ENCODE results near the gene KCNIP3.

Gene KCNIP3

DNA sequence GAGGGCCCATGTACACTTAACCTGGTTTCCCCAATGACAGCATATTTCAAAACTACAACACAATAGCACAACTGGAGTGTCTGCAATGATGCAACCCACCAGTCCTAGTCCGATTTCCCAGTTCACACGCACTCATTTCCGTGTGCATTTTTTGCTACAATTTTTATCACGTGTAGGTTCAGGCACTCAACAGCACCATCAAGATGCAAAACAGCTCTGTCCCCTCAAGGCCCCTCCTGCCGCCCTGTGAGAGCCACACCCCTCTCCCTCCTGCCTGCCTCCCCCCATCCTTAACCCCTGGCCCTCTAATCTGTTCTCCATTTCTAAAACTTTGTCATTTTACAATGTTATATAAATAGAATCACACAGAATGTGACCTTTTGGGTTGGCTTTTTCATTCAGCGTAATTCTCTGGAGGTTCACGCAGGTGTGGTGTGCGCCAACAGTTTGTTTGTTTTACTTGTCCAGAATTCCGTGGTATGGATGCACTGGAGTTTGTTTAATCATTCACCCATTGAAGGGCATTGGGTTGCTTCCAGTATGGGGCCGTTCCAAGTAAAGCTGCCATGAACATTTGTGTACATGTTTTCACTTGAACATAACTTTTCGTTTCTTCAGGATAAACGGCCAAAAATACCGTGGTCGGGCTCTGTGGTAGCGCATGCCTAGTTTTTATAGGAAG lies 8.4 kb downstream of the KCNIP3 start:
- Histone ChIP-seq H4K5ac (ENCODE audit: low read length) (no peak overlapping the region), H3K18ac (ENCODE audit: low read length) (no peak overlapping the region), H3K4me2 (ENCODE audit: low read length) (no peak overlapping the region), H3K27me3 (ENCODE audit: insufficient read depth, low read length, poor library complexity) (no peaks in the 10 kb centered on the region), H2BK15ac (replicated peaks; ENCODE audit: low read depth) (no peak overlapping the region), H2BK5ac (ENCODE audit: low read length) (no peak overlapping the region), H3K4me3 (ENCODE audit: low read length) (no peak overlapping the region), H3K56ac (ENCODE audit: low read length) (no peak overlapping the region), H2BK120ac (ENCODE audit: low read depth, low read length) (no peak overlapping the region), H3K4me1 (ENCODE audit: control insufficient read depth, low read depth, low read length) (no peaks in the 10 kb centered on the region), H2AK5ac (ENCODE audit: low read length) (no peak overlapping the region), H3K9ac (ENCODE audit: low read length) (no peak overlapping the region), H4K8ac (ENCODE audit: low read depth, low read length) (no peak overlapping the region), H3K27ac (ENCODE audit: low read depth, low read length) (no peak overlapping the region), H3K79me2 (ENCODE audit: control insufficient read depth, insufficient read depth, low read length) (no peaks in the 10 kb centered on the region), H3K36me3 (ENCODE audit: control insufficient read depth, insufficient read depth, low read length) (no peaks in the 10 kb centered on the region), H3K23ac (ENCODE audit: low read length) (no peak overlapping the region), H3K79me1 (ENCODE audit: low read length) (no peaks in the 10 kb centered on the region), H3K4ac (ENCODE audit: low read depth, low read length) (no peak overlapping the region)
- DNase-seq = no peak
- WGBS (ENCODE audit: extremely low coverage, insufficient coverage, low lambda C conversion rate) = no CpG with 5 or more reads among the region's 15 CpGs

DNA sequence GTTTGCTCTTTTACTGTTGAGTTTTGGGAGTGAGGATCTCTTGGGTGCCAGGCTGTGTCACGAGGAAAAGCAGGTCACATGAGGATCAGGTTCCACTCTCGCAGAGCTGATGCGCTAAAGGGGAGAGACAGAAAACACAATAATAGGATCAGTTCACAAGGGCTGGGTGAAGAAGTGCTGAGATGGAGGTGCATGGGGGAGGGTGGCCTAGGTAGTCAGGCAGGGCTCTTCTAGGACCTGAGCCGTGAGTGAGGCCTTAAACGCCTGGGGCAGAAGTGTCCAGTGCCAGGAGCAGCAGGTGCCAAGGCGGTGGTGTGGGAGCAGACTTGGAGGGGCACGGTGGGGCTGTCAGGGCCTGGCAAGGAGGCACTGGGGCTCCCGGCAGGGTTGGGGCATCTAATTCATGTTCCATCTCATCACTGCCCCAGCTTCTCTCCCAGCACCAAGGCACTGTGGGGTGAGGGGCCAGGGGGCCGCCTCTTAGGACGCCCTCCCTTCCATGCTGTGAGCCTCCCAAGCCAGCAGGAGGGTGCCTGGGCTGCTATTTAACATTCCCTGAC lies 9.3 kb downstream of the KCNIP3 start:
- no peak for DNase-seq
- no peak overlapping the region for H3K4me2 ChIP-seq (ENCODE audit: low read length)
- no peaks in the 10 kb centered on the region for H3K79me1 ChIP-seq (ENCODE audit: low read length)
- H3K4ac ChIP-seq (ENCODE audit: low read depth, low read length) = no peak overlapping the region
- H2BK5ac ChIP-seq (ENCODE audit: low read length) = no peak overlapping the region
- H2BK120ac ChIP-seq (ENCODE audit: low read depth, low read length) = no peak overlapping the region
- H3K56ac ChIP-seq (ENCODE audit: low read length) = no peak overlapping the region
- H2BK15ac ChIP-seq (replicated peaks; ENCODE audit: low read depth) = no peak overlapping the region
- H3K23ac ChIP-seq (ENCODE audit: low read length) = no peak overlapping the region
- no peak overlapping the region for H3K18ac ChIP-seq (ENCODE audit: low read length)
- H3K27me3 ChIP-seq (ENCODE audit: insufficient read depth, low read length, poor library complexity) = no peaks in the 10 kb centered on the region
- no peak overlapping the region for H3K4me3 ChIP-seq (ENCODE audit: low read length)
- no peaks in the 10 kb centered on the region for H3K4me1 ChIP-seq (ENCODE audit: control insufficient read depth, low read depth, low read length)
- no peak overlapping the region for H2AK5ac ChIP-seq (ENCODE audit: low read length)
- H3K9ac ChIP-seq (ENCODE audit: low read length) = no peak overlapping the region
- no peaks in the 10 kb centered on the region for H3K79me2 ChIP-seq (ENCODE audit: control insufficient read depth, insufficient read depth, low read length)
- no CpG with 5 or more reads among the region's 10 CpGs for WGBS (ENCODE audit: extremely low coverage, insufficient coverage, low lambda C conversion rate)
- no peak overlapping the region for H4K5ac ChIP-seq (ENCODE audit: low read length)
- no peaks in the 10 kb centered on the region for H3K36me3 ChIP-seq (ENCODE audit: control insufficient read depth, insufficient read depth, low read length)
- no peak overlapping the region for H4K8ac ChIP-seq (ENCODE audit: low read depth, low read length)
- no peak overlapping the region for H3K27ac ChIP-seq (ENCODE audit: low read depth, low read length)

DNA sequence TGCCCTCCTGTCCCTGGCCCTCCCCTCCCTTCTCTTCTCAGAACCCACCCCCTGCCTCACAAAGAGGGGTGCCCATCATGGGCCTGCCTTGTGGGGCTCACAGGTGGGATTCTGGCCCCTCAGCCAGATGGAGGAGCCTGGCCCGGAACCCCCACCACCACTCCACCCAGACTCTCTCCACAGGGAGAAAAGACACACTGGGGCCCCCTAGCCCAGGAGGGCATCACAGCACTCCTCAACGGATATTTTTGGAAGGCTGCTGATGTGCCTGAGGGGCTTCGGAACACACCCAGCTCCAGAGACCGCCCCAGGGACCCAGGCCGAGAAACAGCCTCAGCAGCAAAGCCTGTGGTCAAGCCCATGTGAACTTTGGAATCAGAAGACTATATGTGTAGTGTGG lies 9.9 kb downstream of the KCNIP3 start:
- no peaks in the 10 kb centered on the region for H3K4me1 ChIP-seq (ENCODE audit: control insufficient read depth, low read depth, low read length)
- no peak overlapping the region for H3K27ac ChIP-seq (ENCODE audit: low read depth, low read length)

DNA sequence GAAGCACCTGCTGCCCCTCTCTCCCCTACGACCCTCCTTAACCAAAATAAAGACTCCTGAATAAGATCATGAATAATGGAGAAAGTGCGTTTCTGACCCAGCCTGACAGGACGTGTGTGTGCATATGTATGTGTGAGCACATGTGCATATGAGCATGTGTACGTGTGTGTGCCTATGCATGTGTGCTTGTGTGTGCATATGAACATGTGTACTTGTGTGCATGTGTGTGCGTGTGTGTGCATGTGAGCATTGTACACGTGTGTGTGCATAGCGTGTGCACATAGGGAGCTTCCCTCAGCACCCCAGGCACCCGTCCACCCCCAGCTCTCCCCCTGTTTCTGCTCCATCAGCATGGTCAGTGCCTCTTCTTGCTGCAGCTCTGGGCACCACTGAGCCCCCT lies 10.7 kb downstream of the KCNIP3 start:
- H3K56ac ChIP-seq (ENCODE audit: low read length) = no peak overlapping the region
- H4K8ac ChIP-seq (ENCODE audit: low read depth, low read length) = no peak overlapping the region
- no peaks in the 10 kb centered on the region for H3K4me1 ChIP-seq (ENCODE audit: control insufficient read depth, low read depth, low read length)
- no peak overlapping the region for H3K4me3 ChIP-seq (ENCODE audit: low read length)
- no peak overlapping the region for H3K18ac ChIP-seq (ENCODE audit: low read length)
- H2BK120ac ChIP-seq (ENCODE audit: low read depth, low read length) = no peak overlapping the region
- no peak overlapping the region for H3K4me2 ChIP-seq (ENCODE audit: low read length)
- no peaks in the 10 kb centered on the region for H3K27me3 ChIP-seq (ENCODE audit: insufficient read depth, low read length, poor library complexity)
- no peak overlapping the region for H3K4ac ChIP-seq (ENCODE audit: low read depth, low read length)
- H3K23ac ChIP-seq (ENCODE audit: low read length) = no peak overlapping the region
- no peak overlapping the region for H3K27ac ChIP-seq (ENCODE audit: low read depth, low read length)
- H3K79me1 ChIP-seq (ENCODE audit: low read length) = no peaks in the 10 kb centered on the region
- no peak overlapping the region for H3K9ac ChIP-seq (ENCODE audit: low read length)
- no peaks in the 10 kb centered on the region for H3K79me2 ChIP-seq (ENCODE audit: control insufficient read depth, insufficient read depth, low read length)
- no CpG with 5 or more reads among the region's 8 CpGs for WGBS (ENCODE audit: extremely low coverage, insufficient coverage, low lambda C conversion rate)
- no peak for DNase-seq
- H2AK5ac ChIP-seq (ENCODE audit: low read length) = no peak overlapping the region
- H3K36me3 ChIP-seq (ENCODE audit: control insufficient read depth, insufficient read depth, low read length) = no peaks in the 10 kb centered on the region
- no peak overlapping the region for H4K5ac ChIP-seq (ENCODE audit: low read length)
- H2BK5ac ChIP-seq (ENCODE audit: low read length) = no peak overlapping the region
- H2BK15ac ChIP-seq (replicated peaks; ENCODE audit: low read depth) = no peak overlapping the region

More for the DNA sequence above, 9.9 kb downstream of the KCNIP3 start:
- H4K5ac ChIP-seq (ENCODE audit: low read length) = no peak overlapping the region
- H3K56ac ChIP-seq (ENCODE audit: low read length) = no peak overlapping the region
- no peak for DNase-seq
- no peak overlapping the region for H4K8ac ChIP-seq (ENCODE audit: low read depth, low read length)
- no peak overlapping the region for H3K23ac ChIP-seq (ENCODE audit: low read length)
- no peak overlapping the region for H3K4ac ChIP-seq (ENCODE audit: low read depth, low read length)
- no peak overlapping the region for H2BK120ac ChIP-seq (ENCODE audit: low read depth, low read length)
- H3K79me1 ChIP-seq (ENCODE audit: low read length) = no peaks in the 10 kb centered on the region
- no peak overlapping the region for H3K4me3 ChIP-seq (ENCODE audit: low read length)
- no peak overlapping the region for H2AK5ac ChIP-seq (ENCODE audit: low read length)
- H2BK5ac ChIP-seq (ENCODE audit: low read length) = no peak overlapping the region
- no peak overlapping the region for H3K9ac ChIP-seq (ENCODE audit: low read length)
- WGBS (ENCODE audit: extremely low coverage, insufficient coverage, low lambda C conversion rate) = no CpG with 5 or more reads among the region's 5 CpGs
- no peak overlapping the region for H3K4me2 ChIP-seq (ENCODE audit: low read length)
- no peak overlapping the region for H3K18ac ChIP-seq (ENCODE audit: low read length)
- no peaks in the 10 kb centered on the region for H3K27me3 ChIP-seq (ENCODE audit: insufficient read depth, low read length, poor library complexity)
- no peaks in the 10 kb centered on the region for H3K79me2 ChIP-seq (ENCODE audit: control insufficient read depth, insufficient read depth, low read length)
- H3K36me3 ChIP-seq (ENCODE audit: control insufficient read depth, insufficient read depth, low read length) = no peaks in the 10 kb centered on the region
- H2BK15ac ChIP-seq (replicated peaks; ENCODE audit: low read depth) = no peak overlapping the region

DNA sequence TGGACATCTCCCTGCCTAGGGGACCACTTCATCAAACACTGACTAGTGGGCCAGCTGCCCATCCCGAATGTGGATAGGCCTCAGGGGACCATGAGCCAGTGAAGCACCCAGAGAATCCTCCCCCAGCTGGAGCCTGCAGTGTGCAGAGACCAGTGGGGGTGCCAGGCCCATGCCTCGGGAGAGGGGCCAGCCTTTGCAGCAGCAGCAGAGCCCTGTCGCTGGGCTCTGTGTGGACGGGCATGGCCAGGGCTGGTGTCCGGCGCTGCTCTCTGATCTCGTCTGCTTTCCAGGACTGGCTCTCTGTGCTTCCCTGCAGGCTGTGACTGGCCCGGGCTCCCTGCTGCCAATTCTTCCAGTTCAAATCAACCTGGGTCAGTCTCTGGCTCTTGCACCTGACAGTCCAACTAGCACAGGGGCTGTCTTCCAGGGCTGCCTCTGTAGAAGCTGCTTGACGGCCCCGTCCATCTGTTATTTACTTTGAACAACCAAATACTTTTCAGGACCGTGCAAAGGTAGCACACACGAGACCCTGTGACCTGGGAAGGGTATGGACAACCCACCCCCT lies 11.4 kb downstream of the KCNIP3 start:
- H3K23ac ChIP-seq (ENCODE audit: low read length) = no peak overlapping the region
- no peaks in the 10 kb centered on the region for H3K79me2 ChIP-seq (ENCODE audit: control insufficient read depth, insufficient read depth, low read length)
- H3K56ac ChIP-seq (ENCODE audit: low read length) = no peak overlapping the region
- H3K18ac ChIP-seq (ENCODE audit: low read length) = no peak overlapping the region
- no peak overlapping the region for H4K8ac ChIP-seq (ENCODE audit: low read depth, low read length)
- no peak overlapping the region for H2AK5ac ChIP-seq (ENCODE audit: low read length)
- H3K9ac ChIP-seq (ENCODE audit: low read length) = no peak overlapping the region
- DNase-seq = no peak
- no peaks in the 10 kb centered on the region for H3K79me1 ChIP-seq (ENCODE audit: low read length)
- H4K5ac ChIP-seq (ENCODE audit: low read length) = no peak overlapping the region
- H3K4me3 ChIP-seq (ENCODE audit: low read length) = no peak overlapping the region
- no peaks in the 10 kb centered on the region for H3K27me3 ChIP-seq (ENCODE audit: insufficient read depth, low read length, poor library complexity)
- WGBS (ENCODE audit: extremely low coverage, insufficient coverage, low lambda C conversion rate) = no CpG with 5 or more reads among the region's 12 CpGs
- no peak overlapping the region for H3K27ac ChIP-seq (ENCODE audit: low read depth, low read length)
- H3K4me1 ChIP-seq (ENCODE audit: control insufficient read depth, low read depth, low read length) = no peaks in the 10 kb centered on the region
- no peaks in the 10 kb centered on the region for H3K36me3 ChIP-seq (ENCODE audit: control insufficient read depth, insufficient read depth, low read length)
- H3K4me2 ChIP-seq (ENCODE audit: low read length) = no peak overlapping the region
- H2BK120ac ChIP-seq (ENCODE audit: low read depth, low read length) = no peak overlapping the region
- no peak overlapping the region for H2BK15ac ChIP-seq (replicated peaks; ENCODE audit: low read depth)
- no peak overlapping the region for H3K4ac ChIP-seq (ENCODE audit: low read depth, low read length)
- no peak overlapping the region for H2BK5ac ChIP-seq (ENCODE audit: low read length)
